IgD-negative memory B cell (primary cell): ENCODE results near the gene TTC23L. TPM values are rescaled to one million over a fixed set of nuclear protein-coding genes. Genes with fewer than 3 reads are reported as not detected.

Experiments used
- H3K27ac Mint-ChIP-seq, 3 donors: one replicate each; pipeline ENCODE4 v1.8.0; 2020 to 2022; ENCODE audit warnings: mild to moderate bottlenecking in 3 of 3, mixed read lengths in 3 of 3, moderate library complexity in 1 of 3
- H3K27me3 Mint-ChIP-seq: one replicate; pipeline ENCODE4 v1.8.0; 2021; ENCODE audit warnings: mixed read lengths
- H3K36me3 Mint-ChIP-seq: one replicate; pipeline ENCODE4 v1.8.0; 2020; ENCODE audit warnings: mild to moderate bottlenecking, mixed read lengths
- H3K4me1 Mint-ChIP-seq, 3 donors: one replicate each; pipeline ENCODE4 v1.8.0; 2020 to 2022; ENCODE audit warnings: mixed read lengths in 3 of 3, mild to moderate bottlenecking in 1 of 3
- H3K4me3 Mint-ChIP-seq, 4 donors: one replicate each; pipeline ENCODE4 v1.8.0; 2020 to 2022; ENCODE audit warnings: mild to moderate bottlenecking in 4 of 4, mixed read lengths in 4 of 4, moderate library complexity in 3 of 4
- H3K9me3 Mint-ChIP-seq, 3 donors: one replicate each; pipeline ENCODE4 v1.8.0; 2020 to 2021; ENCODE audit warnings: mixed read lengths in 3 of 3, mild to moderate bottlenecking in 1 of 3
- polyA plus RNA-seq: library from polyadenylated mRNA; unstranded; fragments of 300-500 nt; fragmentation: Illumina TruSeq; gene quantifications from one replicate; pipeline ENCODE4 v1.2.3, GENCODE V29; 2021

TTC23L gene
- polyA plus RNA-seq, 1 donor from 2014 or later, result not detected

DNA sequence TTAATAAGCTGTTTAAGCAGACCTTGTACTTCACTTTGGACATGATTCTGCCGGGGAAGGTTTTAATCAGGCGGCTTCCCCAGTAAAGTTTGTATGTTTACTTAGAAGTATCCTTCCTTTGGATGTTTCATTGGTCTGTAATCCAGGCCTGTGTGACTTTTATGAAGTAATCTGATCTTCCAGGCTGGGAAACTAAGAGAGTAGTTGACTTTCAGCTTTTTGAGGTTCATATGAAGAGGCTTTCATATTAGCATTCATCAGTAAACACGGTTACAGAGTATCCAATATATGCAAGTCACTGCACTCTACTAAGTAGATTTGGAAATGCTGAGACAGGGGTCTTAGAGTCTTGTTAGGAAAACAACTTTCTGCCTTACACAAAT is 91.5 kb downstream of the TTC23L start:
- H3K27me3 Mint-ChIP-seq, result no peaks in the 10 kb centered on the region
- H3K36me3 Mint-ChIP-seq, result peaks cover 3% of the 10 kb centered on the region
- H3K27ac Mint-ChIP-seq, result peak overlapping the region; percentile 62 to 94 (median 83)
- H3K4me1 Mint-ChIP-seq, result peaks cover 17 to 33% (median 25%) of the 10 kb centered on the region in 3 donors
- H3K9me3 Mint-ChIP-seq, result no peaks in the 10 kb centered on the region
- peak overlapping the region; percentile 94 to 99 (median 97) for H3K4me3 Mint-ChIP-seq

DNA sequence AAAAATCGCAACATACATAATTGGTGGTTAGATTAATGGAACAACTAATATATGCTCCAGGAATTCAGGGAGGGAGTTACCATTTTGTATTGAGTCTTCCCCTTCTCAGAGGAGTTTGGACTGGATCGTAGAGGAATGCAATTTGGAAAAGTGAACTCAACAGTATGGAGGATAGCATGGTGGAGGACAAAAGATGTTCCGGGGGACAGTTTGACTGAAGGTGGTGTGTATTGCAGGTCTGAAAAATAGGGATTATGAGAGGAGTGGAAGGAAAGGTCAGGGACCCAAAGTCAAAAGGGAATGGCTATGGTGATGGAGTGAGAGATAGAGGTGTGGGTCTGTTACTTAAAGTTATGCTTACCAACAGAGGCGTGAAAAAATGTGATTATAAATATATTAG is 91.9 kb downstream of the TTC23L start:
- H3K4me1 Mint-ChIP-seq, result peaks cover 17 to 33% (median 25%) of the 10 kb centered on the region in 3 donors
- peak overlapping the region in 2 of 3 donors; percentile 62 to 94 for H3K27ac Mint-ChIP-seq
- H3K36me3 Mint-ChIP-seq, result peaks cover 3% of the 10 kb centered on the region
- no peaks in the 10 kb centered on the region for H3K27me3 Mint-ChIP-seq
- H3K4me3 Mint-ChIP-seq, result peak overlapping the region; percentile 94 to 99 (median 97)
- no peaks in the 10 kb centered on the region for H3K9me3 Mint-ChIP-seq

DNA sequence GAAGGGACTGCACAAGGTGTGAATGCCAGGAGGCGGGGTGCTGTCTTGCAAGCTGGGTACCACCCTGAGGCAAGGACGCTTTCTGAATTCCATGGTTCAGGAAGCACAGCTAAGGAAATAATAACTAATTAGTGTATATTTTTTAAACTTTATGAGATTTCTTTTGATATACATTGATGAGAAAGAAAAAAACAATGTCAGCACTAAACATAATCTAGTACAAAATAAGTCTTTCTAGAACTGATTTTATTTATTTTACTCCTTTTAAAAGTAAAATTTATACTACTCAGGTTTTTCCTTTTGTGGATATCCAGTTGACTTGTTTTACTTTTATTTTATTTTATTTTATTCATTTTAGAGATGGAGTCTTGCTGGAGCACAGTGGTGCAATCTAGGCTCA is 94.0 kb downstream of the TTC23L start:
- no peak overlapping the region for H3K4me3 Mint-ChIP-seq
- H3K27ac Mint-ChIP-seq, result no peak overlapping the region
- no peaks in the 10 kb centered on the region for H3K9me3 Mint-ChIP-seq
- H3K36me3 Mint-ChIP-seq, result peaks cover 4% of the 10 kb centered on the region
- peaks cover 17 to 35% (median 25%) of the 10 kb centered on the region in 3 donors for H3K4me1 Mint-ChIP-seq
- no peaks in the 10 kb centered on the region for H3K27me3 Mint-ChIP-seq

DNA sequence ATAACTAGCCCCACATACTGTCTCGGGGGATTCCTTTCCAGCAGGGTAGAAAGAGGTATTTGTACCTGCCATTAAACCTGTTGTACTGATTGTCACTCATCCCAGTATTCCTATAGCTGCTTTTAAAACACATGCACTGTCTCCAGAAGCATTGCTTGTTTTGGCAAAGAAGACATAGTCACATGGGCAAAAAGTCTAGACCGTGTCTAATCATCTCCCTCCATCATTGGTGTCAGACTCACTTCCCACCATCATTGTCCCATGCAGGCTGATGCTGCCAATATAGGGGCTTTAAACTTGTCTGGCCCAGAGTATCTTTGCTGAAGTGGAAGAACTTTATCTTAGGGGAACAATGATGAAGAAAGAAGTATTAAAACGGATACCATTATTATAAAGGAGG is 103.0 kb downstream of the TTC23L start:
- H3K27me3 Mint-ChIP-seq, result no peaks in the 10 kb centered on the region
- H3K36me3 Mint-ChIP-seq, result peaks cover 14% of the 10 kb centered on the region
- peaks cover 0 to 2% (median 1%) of the 10 kb centered on the region in 3 donors for H3K4me1 Mint-ChIP-seq
- no peak overlapping the region for H3K4me3 Mint-ChIP-seq
- H3K27ac Mint-ChIP-seq, result peak overlapping the region in 1 of 3 donors; percentile 1
- no peaks in the 10 kb centered on the region for H3K9me3 Mint-ChIP-seq

DNA sequence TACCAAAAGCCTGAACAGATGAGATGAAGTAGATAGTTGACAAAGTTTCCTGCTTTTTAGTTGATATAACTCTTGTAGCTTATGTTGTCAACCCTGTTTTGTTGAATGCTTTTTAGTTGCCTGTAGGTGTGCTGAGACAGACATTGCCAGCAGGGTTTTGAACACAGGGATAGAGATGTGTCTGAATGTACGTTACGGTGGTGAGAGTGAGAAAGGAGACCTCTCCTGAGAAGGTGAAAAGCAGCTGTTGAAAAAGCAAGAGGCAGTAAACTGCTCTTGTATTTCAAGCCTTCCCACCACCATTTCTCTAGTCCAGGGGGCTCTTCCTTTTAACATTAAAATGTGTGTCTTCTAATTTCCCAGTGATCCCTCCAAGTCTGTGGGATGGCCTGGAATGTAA is 105.1 kb downstream of the TTC23L start:
- Mint-ChIP-seq H3K4me1 (no peaks in the 10 kb centered on the region), H3K27ac (no peak overlapping the region), H3K36me3 (peaks cover 14% of the 10 kb centered on the region)

DNA sequence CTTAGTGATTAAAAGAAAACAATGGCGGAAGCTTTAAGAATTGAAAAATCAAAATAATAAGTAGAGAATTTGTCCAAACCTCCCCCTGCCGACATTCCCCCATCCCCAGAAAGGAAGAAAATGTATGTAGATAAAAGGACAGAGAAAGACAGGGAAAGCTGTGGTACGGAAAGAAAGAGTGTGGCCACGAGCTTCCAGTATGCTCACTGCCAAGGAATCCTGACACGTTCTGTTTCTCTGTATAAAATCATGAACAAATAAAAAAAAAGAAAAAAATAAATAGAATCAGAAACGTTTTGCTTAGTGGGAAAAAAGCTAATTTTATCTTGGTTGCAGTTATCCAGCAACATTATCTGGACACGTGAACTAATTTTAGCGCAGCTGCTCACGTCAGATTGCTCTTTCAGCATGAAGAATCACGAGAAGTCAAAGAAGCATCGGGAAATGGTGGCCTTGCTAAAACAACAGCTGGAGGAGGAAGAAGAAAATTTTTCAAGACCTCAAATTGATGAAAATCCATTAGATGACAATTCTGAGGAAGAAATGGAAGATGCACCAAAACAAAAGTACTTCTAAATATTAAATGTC is 105.6 kb downstream of the TTC23L start:
- Mint-ChIP-seq H3K4me3 (no peak overlapping the region), H3K4me1 (no peaks in the 10 kb centered on the region), H3K9me3 (no peaks in the 10 kb centered on the region), H3K27ac (no peak overlapping the region), H3K27me3 (no peaks in the 10 kb centered on the region), H3K36me3 (peaks cover 14% of the 10 kb centered on the region)

More for the DNA sequence above, 105.1 kb downstream of the TTC23L start:
- Mint-ChIP-seq H3K4me3 (no peak overlapping the region), H3K27me3 (no peaks in the 10 kb centered on the region), H3K9me3 (no peaks in the 10 kb centered on the region)

Other genes starting within 250 kb of the TTC23L start
- 1.2 TPM for gene RAI14, start 182.8 kb upstream of the TTC23L start, polyA plus RNA-seq
- gene RAD1, start 76.3 kb downstream of the TTC23L start, polyA plus RNA-seq, result 15.0 TPM
- 49.7 TPM for gene BRIX1, start 76.5 kb downstream of the TTC23L start, polyA plus RNA-seq
- 14.8 TPM for gene DNAJC21, start 90.4 kb downstream of the TTC23L start, polyA plus RNA-seq
- gene AGXT2, start 208.8 kb downstream of the TTC23L start, polyA plus RNA-seq, result not detected